Suprapubic skin (tissue), 4 donors: ENCODE results near the gene RAB23. TPM values are rescaled to one million over a fixed set of nuclear protein-coding genes. Genes with fewer than 3 reads are reported as not detected.

Source experiments
- DNase-seq, 2 donors: peaks; one replicate each; pipeline ENCODE4 v3.0.0-alpha.2; 2019; ENCODE audit warnings: low spot score in 2 of 2
- H3K27ac ChIP-seq: fragments of 200-600 bp; sonication (generic); one replicate; pipeline ENCODE4 v1.5.1; 2019
- H3K27me3 ChIP-seq: fragments of 200-600 bp; sonication (generic); one replicate; pipeline ENCODE4 v1.5.1; 2019
- H3K36me3 ChIP-seq: fragments of 200-600 bp; sonication (generic); one replicate; pipeline ENCODE4 v1.5.1; 2019
- H3K4me1 ChIP-seq: fragments of 200-600 bp; sonication (generic); one replicate; pipeline ENCODE4 v1.5.1; 2019
- H3K4me3 ChIP-seq: fragments of 200-600 bp; sonication (generic); one replicate; pipeline ENCODE4 v1.5.1; 2019; ENCODE audit warnings: mild to moderate bottlenecking
- H3K9me3 ChIP-seq: fragments of 200-600 bp; sonication (generic); one replicate; pipeline ENCODE4 v1.5.1; 2019
- CTCF ChIP-seq, 2 donors: fragments of 200-600 bp in 1 of 2; fragments of 450-650 bp in 1 of 2; sonication (generic) in 1 of 2; IDR thresholded peaks; one replicate each; pipeline ENCODE4 v1.5.1; 2016 to 2019; ENCODE audit warnings: antibody characterized with exemption in 2 of 2, mild to moderate bottlenecking in 1 of 2, moderate library complexity in 1 of 2
- EP300 ChIP-seq: sonication (generic); formaldehyde crosslinking; IDR thresholded peaks from one replicate; pipeline ENCODE4 v1.6.1; 2017; ENCODE audit warnings: antibody characterized with exemption
- POLR2A ChIP-seq, 2 donors: fragments of 450-650 bp; IDR thresholded peaks; one replicate each; pipeline ENCODE4 v1.6.1; 2017; ENCODE audit warnings: antibody characterized with exemption in 2 of 2, mild to moderate bottlenecking in 2 of 2, moderate library complexity in 2 of 2
- POLR2AphosphoS5 ChIP-seq, 3 donors: sonication (generic); formaldehyde crosslinking; IDR thresholded peaks; one replicate each; pipeline ENCODE4 v1.6.1; 2017; ENCODE audit warnings: antibody characterized with exemption in 3 of 3
- WGBS: methylation state at CpG from one replicate; pipeline ENCODE4 v1.1.5; 2018; 5-methylcytosine and 5-hydroxymethylcytosine counted together
- total RNA-seq, 4 donors: library from RNA; depleted of rRNA; stranded (reverse); fragments of >200 nt; gene quantifications; one replicate each; pipeline ENCODE4 v1.1.0, GENCODE V29; 2016

Gene RAB23
- total RNA-seq, 4 donors from 2014 or later: 4.9 to 8.3 (median 5.9) TPM

GRCh38 chr6:57242505-57242904, 20.4 kb upstream of the RAB23 start:
- WGBS: 12% methylated on average over 2 of the region's 2 CpGs

GRCh38 chr6:57226221-57226620, 4.1 kb upstream of the RAB23 start:
- H3K27me3 ChIP-seq: no peaks in the 10 kb centered on the region
- DNase-seq: no peak
- H3K9me3 ChIP-seq: no peaks in the 10 kb centered on the region
- H3K4me3 ChIP-seq: no peak overlapping the region
- no peaks in the 10 kb centered on the region for H3K36me3 ChIP-seq
- TF ChIP-seq POLR2AphosphoS5 (IDR thresholded peaks at IDR 0.05) (no peak), CTCF (IDR thresholded peaks at IDR 0.05) (no peak), POLR2A (IDR thresholded peaks at IDR 0.05) (no peak), EP300 (no peak)
- H3K27ac ChIP-seq: no peak overlapping the region
- WGBS: 55% methylated on average over 2 of the region's 2 CpGs
- H3K4me1 ChIP-seq: peaks cover 7% of the 10 kb centered on the region

More at GRCh38 chr6:57242505-57242904, 20.4 kb upstream of the RAB23 start:
- no peak for DNase-seq
- H3K36me3 ChIP-seq: no peaks in the 10 kb centered on the region
- no peak overlapping the region for H3K27ac ChIP-seq
- no peaks in the 10 kb centered on the region for H3K9me3 ChIP-seq
- no peaks in the 10 kb centered on the region for H3K27me3 ChIP-seq
- no peaks in the 10 kb centered on the region for H3K4me1 ChIP-seq
- no peak overlapping the region for H3K4me3 ChIP-seq
- TF ChIP-seq POLR2AphosphoS5 (IDR thresholded peaks at IDR 0.05): no peak
- no peak for TF ChIP-seq EP300
- TF ChIP-seq POLR2A (IDR thresholded peaks at IDR 0.05): no peak

DNA sequence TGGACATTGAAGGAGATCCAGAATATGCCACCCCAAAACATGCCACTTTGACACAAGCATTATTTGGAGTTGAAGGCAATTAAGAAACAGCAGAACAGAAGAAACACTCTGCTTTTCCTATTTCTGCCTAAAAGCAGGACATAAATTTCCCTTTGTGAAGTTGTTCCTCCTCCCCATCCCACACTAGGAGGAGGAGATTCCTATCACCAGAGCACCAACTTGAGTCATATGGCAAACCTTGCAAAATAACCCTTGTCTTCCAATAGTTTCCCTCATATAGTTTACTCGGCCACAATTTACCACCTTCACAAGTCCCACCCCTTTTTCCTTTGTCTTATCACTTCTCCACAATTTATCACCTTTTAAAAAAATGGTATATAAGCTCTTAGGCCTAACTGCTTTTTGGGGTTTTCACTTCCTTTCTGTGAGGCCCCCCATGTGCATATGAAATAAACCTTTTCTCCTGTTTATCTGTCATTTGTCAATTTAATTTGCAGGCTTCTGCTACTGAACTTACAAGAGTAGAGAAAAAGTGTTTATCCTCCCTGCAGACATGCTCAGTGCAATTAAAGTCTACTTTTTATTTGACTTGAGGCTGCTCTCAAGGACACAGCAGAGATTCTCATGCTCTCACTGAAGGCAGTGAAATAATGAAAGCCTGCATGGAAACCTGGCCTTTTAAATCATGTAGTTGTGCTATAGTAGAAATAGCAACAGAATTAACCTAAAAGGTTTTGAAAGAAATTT, 2.8 kb upstream of the RAB23 start:
- H3K36me3 ChIP-seq: no peaks in the 10 kb centered on the region
- no peak for DNase-seq
- no peak for TF ChIP-seq POLR2A (IDR thresholded peaks at IDR 0.05)
- TF ChIP-seq CTCF (IDR thresholded peaks at IDR 0.05): no peak
- no peak for TF ChIP-seq EP300
- no peak for TF ChIP-seq POLR2AphosphoS5 (IDR thresholded peaks at IDR 0.05)
- H3K4me3 ChIP-seq: no peak overlapping the region
- no peaks in the 10 kb centered on the region for H3K27me3 ChIP-seq
- no peak overlapping the region for H3K27ac ChIP-seq
- peaks cover 13% of the 10 kb centered on the region for H3K4me1 ChIP-seq
- no peaks in the 10 kb centered on the region for H3K9me3 ChIP-seq
- 58% methylated on average over 1 of the region's 1 CpG for WGBS

- 23% methylated on average over 5 of the region's 5 CpGs for WGBS
- Histone ChIP-seq H3K4me3 (peak overlapping the region; percentile 83), H3K4me1 (peaks cover 13% of the 10 kb centered on the region), H3K27ac (peak overlapping the region; percentile 83), H3K36me3 (no peaks in the 10 kb centered on the region), H3K27me3 (no peaks in the 10 kb centered on the region), H3K9me3 (no peaks in the 10 kb centered on the region)
- TF ChIP-seq EP300 (no peak), POLR2AphosphoS5 (IDR thresholded peaks at IDR 0.05) (no peak), POLR2A (IDR thresholded peaks at IDR 0.05) (no peak), CTCF (IDR thresholded peaks at IDR 0.05) (no peak)
- DNase-seq: no peak
Measured at GRCh38 chr6:57222743-57223077, 603 bp upstream of the RAB23 start.

- peak overlapping the region; percentile 83 for H3K4me3 ChIP-seq
- H3K27ac ChIP-seq: peak overlapping the region; percentile 83
- 3% methylated on average over 8 of the region's 38 CpGs for WGBS
- TF ChIP-seq CTCF (IDR thresholded peaks at IDR 0.05): peak; percentile 5 to 18
- TF ChIP-seq POLR2AphosphoS5 (IDR thresholded peaks at IDR 0.05): no peak
- peaks cover 19% of the 10 kb centered on the region for H3K4me1 ChIP-seq
- H3K36me3 ChIP-seq: no peaks in the 10 kb centered on the region
- DNase-seq: peak in 1 of 2 donors; percentile 77
- H3K9me3 ChIP-seq: no peaks in the 10 kb centered on the region
- no peaks in the 10 kb centered on the region for H3K27me3 ChIP-seq
Measured at GRCh38 chr6:57221191-57221935, 744 bp downstream of the RAB23 start.
